ENCODE results near the gene C5orf34. TPM values are rescaled to one million over a fixed set of nuclear protein-coding genes. Genes with fewer than 3 reads are reported as not detected.
"Not testable (repeated sequence)": the region's sequence is repeated elsewhere in the genome, so short reads cannot be mapped to it uniquely, and the experiment has no call there.

Gene C5orf34, protein sequence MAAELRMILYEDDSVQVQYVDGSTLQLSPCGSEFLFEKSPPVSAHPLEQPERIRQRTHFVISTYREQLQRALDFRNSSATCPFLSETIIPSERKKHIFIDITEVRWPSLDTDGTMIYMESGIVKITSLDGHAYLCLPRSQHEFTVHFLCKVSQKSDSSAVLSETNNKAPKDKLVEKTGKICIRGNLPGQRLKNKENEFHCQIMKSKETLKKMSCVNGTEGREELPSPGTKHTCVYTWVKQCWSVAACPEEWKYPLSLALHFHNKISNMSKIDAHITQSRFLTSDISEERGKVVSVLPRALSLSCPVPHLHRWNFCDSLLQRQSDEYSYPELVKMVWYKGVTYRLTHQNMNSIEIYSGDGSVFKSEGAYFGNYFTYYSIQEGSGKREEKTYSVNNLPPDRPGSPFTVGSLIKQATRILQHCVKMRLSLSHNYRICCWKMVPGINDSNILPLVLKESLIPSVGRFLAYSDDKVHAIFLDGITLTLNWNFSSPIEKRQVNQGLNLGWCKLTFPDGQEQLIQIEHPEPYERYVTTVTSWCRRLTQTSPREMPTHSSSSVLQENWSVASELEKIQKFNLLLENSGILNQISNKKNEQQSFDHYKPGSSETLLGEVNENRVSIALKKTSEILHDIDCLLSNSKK
- polyA plus RNA-seq (2012; ENCODE audit: missing spikeins): 7.2 TPM

DNA sequence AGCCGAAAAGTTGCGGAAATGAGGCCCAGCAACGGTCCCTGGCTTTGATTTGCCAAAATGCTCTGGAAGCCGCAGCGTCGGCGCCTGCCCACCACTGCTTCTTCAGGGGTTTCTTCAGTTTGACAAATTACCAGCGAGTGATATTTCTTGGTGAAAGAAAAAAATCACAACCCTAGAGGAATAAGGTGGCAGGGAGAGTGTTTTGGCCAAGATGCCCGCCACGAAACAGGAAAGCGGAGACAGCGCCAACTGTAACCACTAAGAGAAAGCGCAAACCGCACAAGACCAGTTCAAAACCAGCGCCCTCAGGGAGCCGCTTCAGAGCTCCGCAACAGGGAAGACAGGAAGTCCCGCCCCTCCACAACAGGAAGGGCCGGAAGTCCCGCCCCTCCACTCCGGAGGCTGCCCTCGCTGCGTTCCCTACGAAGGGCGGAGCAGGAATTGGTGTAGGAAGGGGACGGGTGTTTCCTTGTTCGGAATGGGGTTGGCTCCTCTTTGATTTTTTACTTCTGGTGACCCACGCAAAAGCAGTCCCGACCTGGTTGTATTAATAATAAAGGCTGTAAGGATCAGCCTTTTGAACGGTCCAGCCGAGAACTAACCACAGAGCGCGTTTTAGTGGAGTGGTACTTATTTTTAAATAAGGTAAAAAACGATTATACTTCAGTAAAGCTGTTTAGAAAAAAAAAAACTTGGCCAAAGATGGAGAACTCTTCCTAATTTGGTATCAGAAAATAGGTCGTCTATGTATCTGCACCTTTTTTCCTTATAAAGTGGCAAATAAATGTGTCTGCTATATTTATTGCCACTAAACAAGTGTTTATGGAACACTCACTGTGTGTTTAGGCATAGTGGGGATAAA, at the start of gene C5orf34:
Gene C5orf34, minus strand, starts transcription at position 333 of the 862 bp plus-strand sequence. CDS start 5,809 bp downstream, outside the sequence.
- FAIRE-seq (peak; percentile 95), DNase-seq (ENCODE audit: insufficient read length) (peak; percentile 86)
- TF ChIP-seq POLR2A (IDR thresholded peaks at IDR 0.05; ENCODE audit: low read depth, low read length) (peak; percentile 95), TAF1 (IDR thresholded peaks at IDR 0.05; ENCODE audit: borderline replicate concordance, low read depth, low read length) (peak; percentile 77), POLR2AphosphoS5 (IDR thresholded peaks at IDR 0.05; ENCODE audit: low read depth, low read length) (peak; percentile 93)

DNA sequence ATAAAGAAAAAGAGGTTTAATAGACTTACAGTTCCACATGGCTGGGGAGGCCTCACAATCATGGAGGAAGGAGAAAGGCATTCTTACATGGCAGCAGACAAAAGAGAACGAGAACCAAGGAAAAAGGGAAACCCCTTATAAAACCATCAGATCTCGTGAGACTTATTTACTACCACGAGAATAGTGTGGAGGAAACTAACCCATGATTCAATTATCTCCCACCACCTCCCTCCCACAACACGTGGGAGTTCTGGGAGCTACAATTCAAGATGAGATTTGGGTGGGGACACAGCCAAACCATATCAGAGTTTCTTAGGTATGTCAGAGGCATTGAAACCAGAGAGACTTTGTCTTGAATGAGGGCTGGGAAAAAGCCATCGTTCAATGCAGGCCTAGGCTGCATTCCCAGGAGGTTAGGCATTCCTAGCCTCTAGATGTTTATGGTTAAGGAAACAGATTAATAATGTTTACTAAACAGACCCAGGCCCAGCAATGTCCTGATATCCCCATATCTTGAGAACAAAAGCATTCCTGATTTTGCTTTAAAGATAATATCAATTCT, 49.4 kb upstream of the C5orf34 start:
- DNase-seq (ENCODE audit: insufficient read length) (no peak), FAIRE-seq (no peak)
- TF ChIP-seq POLR2A (IDR thresholded peaks at IDR 0.05; ENCODE audit: low read depth, low read length) (no peak), TAF1 (IDR thresholded peaks at IDR 0.05; ENCODE audit: borderline replicate concordance, low read depth, low read length) (no peak)

DNA sequence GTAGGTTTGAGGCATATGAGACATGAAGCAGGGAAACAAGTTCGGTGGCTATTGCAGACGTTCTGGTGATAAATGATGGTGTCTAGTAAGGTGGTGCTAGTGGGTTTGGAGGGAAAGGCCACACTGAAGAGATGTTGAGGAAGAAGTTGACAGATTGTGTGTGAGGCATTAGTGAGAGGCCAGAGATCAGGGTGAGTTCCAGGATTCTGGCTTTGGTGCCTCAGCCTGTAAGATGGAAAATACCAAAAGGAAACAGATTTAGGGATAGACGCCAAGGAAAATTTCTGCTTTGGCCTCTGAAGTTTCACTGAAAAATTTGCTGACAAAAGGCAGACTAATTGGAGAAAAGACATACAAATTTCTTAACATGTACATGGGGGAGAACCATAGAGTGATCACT, 48.4 kb upstream of the C5orf34 start:
- TF ChIP-seq POLR2AphosphoS5 (IDR thresholded peaks at IDR 0.05; ENCODE audit: low read depth, low read length) (no peak), POLR2A (IDR thresholded peaks at IDR 0.05; ENCODE audit: low read depth, low read length) (no peak), TAF1 (IDR thresholded peaks at IDR 0.05; ENCODE audit: borderline replicate concordance, low read depth, low read length) (no peak)
- FAIRE-seq (no peak), DNase-seq (ENCODE audit: insufficient read length) (no peak)

DNA sequence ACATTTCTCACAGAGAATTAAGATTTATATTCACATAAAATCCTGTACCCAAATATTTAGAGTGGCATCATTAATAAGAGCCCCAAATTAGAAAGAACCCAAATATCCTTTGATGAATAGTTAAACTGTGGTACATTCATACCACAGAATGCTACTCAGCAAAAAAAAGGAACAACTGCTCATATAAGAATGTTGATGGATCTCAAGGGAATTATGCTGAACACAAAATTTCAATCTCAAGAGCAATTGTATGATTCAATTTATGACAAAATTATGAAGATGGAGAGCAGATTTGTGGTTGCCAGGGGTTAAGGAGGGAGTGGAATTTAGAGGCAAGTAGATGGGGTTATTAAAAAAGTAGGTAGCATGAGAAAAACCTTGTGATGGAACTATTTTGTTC, 46.4 kb upstream of the C5orf34 start:
- DNase-seq (ENCODE audit: insufficient read length) (no peak), FAIRE-seq (no peak)
- TF ChIP-seq TAF1 (IDR thresholded peaks at IDR 0.05; ENCODE audit: borderline replicate concordance, low read depth, low read length) (no peak), POLR2A (IDR thresholded peaks at IDR 0.05; ENCODE audit: low read depth, low read length) (no peak), POLR2AphosphoS5 (IDR thresholded peaks at IDR 0.05; ENCODE audit: low read depth, low read length) (no peak)

DNA sequence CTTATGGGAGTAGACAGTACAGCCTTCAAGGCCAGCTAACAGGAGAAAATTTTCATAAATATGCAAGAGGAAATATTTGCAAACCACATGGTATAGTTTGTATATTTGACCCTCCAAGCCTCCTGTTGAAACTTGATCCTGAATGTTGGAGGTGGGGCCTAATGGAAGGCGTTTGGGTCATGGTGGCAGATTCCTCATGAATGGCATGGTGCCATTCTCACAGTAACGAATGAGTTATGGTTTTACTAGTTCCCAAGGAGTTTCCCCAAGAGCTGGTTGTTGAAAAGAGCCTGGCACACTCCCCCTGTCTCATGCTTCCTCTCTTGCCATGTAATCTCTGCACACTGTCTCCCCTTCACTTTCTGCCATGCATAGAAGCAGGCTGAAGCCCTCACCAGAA, 45.2 kb upstream of the C5orf34 start:
- FAIRE-seq (no peak), DNase-seq (ENCODE audit: insufficient read length) (no peak)
- TF ChIP-seq TAF1 (IDR thresholded peaks at IDR 0.05; ENCODE audit: borderline replicate concordance, low read depth, low read length): no peak
- no peak for TF ChIP-seq POLR2A (IDR thresholded peaks at IDR 0.05; ENCODE audit: low read depth, low read length)
- TF ChIP-seq POLR2AphosphoS5 (IDR thresholded peaks at IDR 0.05; ENCODE audit: low read depth, low read length): no peak

DNA sequence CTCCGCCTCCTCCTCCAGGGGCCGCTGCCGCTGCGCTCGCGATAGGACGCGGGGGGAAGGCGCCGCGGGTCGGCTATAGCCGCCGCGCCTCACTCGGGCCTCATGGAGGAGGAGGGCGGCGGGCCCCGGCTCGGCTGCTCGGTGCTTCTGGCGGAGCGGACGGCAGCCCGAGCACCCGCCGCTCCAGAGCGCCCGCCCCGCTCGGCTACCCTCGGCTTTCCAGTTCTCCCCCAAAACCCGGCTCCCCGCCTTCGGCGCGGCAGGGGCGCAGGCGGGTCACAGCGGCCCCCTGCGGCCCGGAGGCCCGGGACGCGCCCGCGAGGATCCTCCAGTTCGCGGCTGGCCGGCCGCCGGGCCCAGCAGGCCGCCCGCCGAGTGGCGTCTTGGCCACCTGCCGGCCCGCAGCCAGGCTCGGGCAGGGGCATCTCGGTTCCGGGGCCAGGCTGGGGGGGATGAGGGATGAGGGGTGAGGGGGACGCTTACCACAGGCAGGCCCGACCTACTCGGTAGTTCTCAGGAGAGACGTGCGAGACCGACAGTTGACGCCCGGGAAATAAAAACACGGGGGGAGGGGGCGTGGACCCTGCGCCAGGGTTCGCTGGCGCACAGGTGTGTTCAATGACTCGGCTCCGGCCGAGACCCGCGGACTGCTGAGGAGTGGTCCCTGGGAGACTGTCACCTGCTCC, 42.1 kb upstream of the C5orf34 start, which contains the start of gene PAIP1:
Gene PAIP1, minus strand, starts transcription at position 221 of the 686 bp plus-strand sequence. CDS start 231 bp downstream, outside the sequence.
- TF ChIP-seq TAF1 (IDR thresholded peaks at IDR 0.05; ENCODE audit: borderline replicate concordance, low read depth, low read length): peak; percentile 75; the same call in 1 of the 2 replicates
- TF ChIP-seq POLR2A (IDR thresholded peaks at IDR 0.05; ENCODE audit: low read depth, low read length): peak; percentile 83
- TF ChIP-seq POLR2AphosphoS5 (IDR thresholded peaks at IDR 0.05; ENCODE audit: low read depth, low read length): peak; percentile 84
- DNase-seq (ENCODE audit: insufficient read length): peak; percentile 77
- FAIRE-seq: peak; percentile 94

DNA sequence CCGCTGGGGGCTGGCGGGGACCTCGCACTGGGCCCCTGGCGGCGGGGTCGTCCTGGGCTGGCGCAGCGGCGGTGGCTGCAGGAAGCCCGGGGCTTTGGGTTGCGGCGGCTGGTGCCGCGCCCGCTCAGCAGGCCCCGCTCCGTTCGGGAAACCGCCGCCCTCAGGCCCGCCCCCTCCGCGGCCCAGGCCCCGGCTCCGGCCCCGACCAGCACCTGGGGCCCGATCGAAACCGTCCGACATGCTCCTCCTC, 41.6 kb upstream of the C5orf34 start:
- DNase-seq (ENCODE audit: insufficient read length); FAIRE-seq: not testable (repeated sequence)

DNA sequence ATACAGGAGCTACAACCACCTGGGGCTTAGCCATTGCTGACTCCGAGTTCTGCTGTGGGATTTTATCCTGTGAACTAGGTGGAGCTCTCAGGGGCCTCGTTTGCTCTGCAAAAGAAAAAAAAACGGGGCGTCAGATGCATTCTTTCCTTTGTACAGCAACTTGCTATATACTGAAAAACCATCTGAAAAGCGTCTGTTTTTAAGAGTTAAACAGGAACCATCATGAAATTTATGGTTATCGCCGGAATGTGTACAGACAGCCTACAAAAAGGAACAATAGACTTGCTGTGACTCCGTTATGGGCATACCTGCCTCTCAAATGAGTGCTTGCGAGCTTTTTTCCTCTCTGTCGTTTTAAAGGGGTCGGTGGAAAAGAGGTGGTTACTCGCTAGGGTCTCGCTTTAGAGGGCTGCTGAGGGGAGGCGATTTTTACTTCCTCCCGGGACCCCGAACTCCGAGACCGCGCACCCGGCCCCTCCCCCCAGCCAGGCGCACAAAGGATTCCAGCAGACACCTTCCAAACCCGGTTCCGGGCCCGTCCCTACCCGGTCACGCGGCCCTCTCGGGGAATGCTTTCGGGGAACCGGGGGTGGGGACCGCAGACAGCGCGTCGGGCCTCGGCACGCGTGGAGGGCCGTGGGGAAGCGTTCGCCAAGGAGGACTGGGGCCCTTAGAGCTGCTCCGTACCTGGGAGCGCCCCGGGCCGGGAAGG, 41.1 kb upstream of the C5orf34 start:
- TF ChIP-seq POLR2AphosphoS5 (IDR thresholded peaks at IDR 0.05; ENCODE audit: low read depth, low read length) (no peak; the same call in 1 of the 2 replicates), POLR2A (IDR thresholded peaks at IDR 0.05; ENCODE audit: low read depth, low read length) (no peak), TAF1 (IDR thresholded peaks at IDR 0.05; ENCODE audit: borderline replicate concordance, low read depth, low read length) (no peak)
- FAIRE-seq (peak; percentile 83), DNase-seq (ENCODE audit: insufficient read length) (peak; percentile 29)

DNA sequence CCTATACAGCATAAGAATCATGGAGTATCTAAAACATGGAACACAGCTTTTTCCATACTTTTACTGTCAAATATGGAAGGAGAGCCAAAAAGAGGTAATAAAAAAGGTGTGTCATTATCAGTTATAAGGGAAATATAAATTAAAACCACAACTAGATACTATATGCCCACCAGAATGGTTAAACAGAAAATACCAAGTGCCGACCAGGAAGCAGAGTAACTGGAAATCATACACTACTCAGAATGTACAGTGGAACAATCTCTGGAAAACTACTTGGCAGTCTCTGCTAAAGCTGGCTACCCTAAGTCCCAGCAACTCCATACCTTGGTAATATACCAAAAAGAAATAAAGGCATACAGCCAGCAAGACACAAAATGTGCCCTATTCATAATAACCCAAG, 39.5 kb upstream of the C5orf34 start:
- DNase-seq (ENCODE audit: insufficient read length) (no peak), FAIRE-seq (no peak)
- no peak for TF ChIP-seq POLR2AphosphoS5 (IDR thresholded peaks at IDR 0.05; ENCODE audit: low read depth, low read length)
- no peak for TF ChIP-seq TAF1 (IDR thresholded peaks at IDR 0.05; ENCODE audit: borderline replicate concordance, low read depth, low read length)
- no peak for TF ChIP-seq POLR2A (IDR thresholded peaks at IDR 0.05; ENCODE audit: low read depth, low read length)

DNA sequence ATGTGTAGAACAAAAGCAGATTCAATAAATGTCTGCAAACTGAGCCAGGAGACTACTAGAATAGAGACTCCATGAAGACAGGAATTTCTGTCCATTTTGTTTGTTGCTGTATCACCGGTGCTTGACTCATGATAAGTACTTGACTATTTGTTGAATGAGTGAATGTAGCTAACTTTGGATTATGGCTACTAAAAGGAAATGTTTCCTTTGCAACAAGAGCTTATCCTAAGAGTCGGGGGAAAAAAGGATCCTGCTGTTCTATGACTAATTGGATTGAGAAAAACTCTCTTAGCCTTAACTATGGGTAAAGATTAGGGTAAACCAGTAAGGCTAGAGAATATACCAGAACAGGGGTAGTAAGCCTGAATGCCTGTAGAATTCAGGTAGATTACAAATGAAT, 38.4 kb upstream of the C5orf34 start:
- FAIRE-seq (no peak), DNase-seq (ENCODE audit: insufficient read length) (no peak)
- TF ChIP-seq POLR2AphosphoS5 (IDR thresholded peaks at IDR 0.05; ENCODE audit: low read depth, low read length) (no peak), POLR2A (IDR thresholded peaks at IDR 0.05; ENCODE audit: low read depth, low read length) (no peak), TAF1 (IDR thresholded peaks at IDR 0.05; ENCODE audit: borderline replicate concordance, low read depth, low read length) (no peak)

Data from GM12892 (cell line).